ENCODE data around the gene LRRC58.

- TF ChIP-seq CTCF (IDR thresholded peaks at IDR 0.05) (no peak), POLR2AphosphoS5 (IDR thresholded peaks at IDR 0.05) (no peak), POLR2A (IDR thresholded peaks at IDR 0.05; ENCODE audit: low read depth) (no peak)
Measured at GRCh38 chr3:120353463-120353862, 4.3 kb upstream of the LRRC58 start.

Measured in esophagus muscularis mucosa (tissue), 3 donors.